K562 (cell line): ENCODE data around the gene TMEM128. TPM values are rescaled to one million over a fixed set of nuclear protein-coding genes. Genes with fewer than 3 reads are reported as not detected.

Source experiments
- ARID4B ChIP-seq: sonication (generic); formaldehyde crosslinking; IDR thresholded peaks from 2 replicates; pipeline ENCODE4 v1.8.0; 2022; ENCODE audit warnings: mild to moderate bottlenecking, missing genetic modification reagents
- DNMT1 ChIP-seq: fragments of 450-650 bp; IDR thresholded peaks from 2 replicates; pipeline ENCODE4 v1.6.1; 2016; ENCODE audit warnings: antibody characterized with exemption, mild to moderate bottlenecking
- FOXO4 ChIP-seq: fragments of 450-650 bp; formaldehyde crosslinking; IDR thresholded peaks from 2 replicates; pipeline ENCODE4 v1.4.0; 2020; ENCODE audit warnings: mild to moderate bottlenecking, moderate library complexity
- HINFP ChIP-seq: fragments of 450-650 bp; conservative IDR thresholded peaks from 2 replicates; pipeline ENCODE4 v1.6.1; 2016; ENCODE audit warnings: missing genetic modification characterization, low read depth, mild to moderate bottlenecking, control low read depth, missing compliant biosample characterization
- KDM5B ChIP-seq: fragments of 200-600 bp; sonication (generic); IDR thresholded peaks from 2 replicates; pipeline ENCODE4 v1.6.1; 2012; ENCODE audit warnings: low read depth, mild to moderate bottlenecking, moderate library complexity, low read length, control low read depth, inconsistent platforms; ENCODE audit not compliant: insufficient replicate concordance
- NFATC3 ChIP-seq: fragments of 450-650 bp; IDR thresholded peaks from 2 replicates; pipeline ENCODE4 v1.6.1; 2017; ENCODE audit warnings: mild to moderate bottlenecking
- PHF20 ChIP-seq: fragments of 450-650 bp; IDR thresholded peaks from 2 replicates; pipeline ENCODE4 v1.6.1; 2018; ENCODE audit not compliant: partially characterized antibody
- POLR2AphosphoS5 ChIP-seq: IDR thresholded peaks from 2 replicates; pipeline ENCODE4 v1.6.1; 2011; ENCODE audit warnings: mild to moderate bottlenecking, low read depth, low read length, moderate library complexity; ENCODE audit not compliant: control insufficient read depth, insufficient read depth
- RAD21 ChIP-seq, 2 experiments: fragments of 250-450 bp in 1 of 2; fragments of 450-650 bp in 1 of 2; sonication (Bioruptor Pico) in 1 of 2; formaldehyde crosslinking in 1 of 2; IDR thresholded peaks in 1 of 2; conservative IDR thresholded peaks in 1 of 2; 2 replicates each; pipeline versions ENCODE4 v1.4.0 to v1.8.0; 2020 to 2022; ENCODE audit warnings: mild to moderate bottlenecking in 2 of 2, moderate library complexity in 1 of 2
- SMAD4 ChIP-seq: fragments of 250-450 bp; sonication (Bioruptor Pico); conservative IDR thresholded peaks from 2 replicates; pipeline ENCODE4 v1.8.0; 2021; ENCODE audit warnings: inconsistent platforms, mild to moderate bottlenecking, moderate library complexity
- WHSC1 ChIP-seq: IDR thresholded peaks from one replicate; pipeline ENCODE4 v1.6.1; 2012; ENCODE audit warnings: low read length, control low read depth, inconsistent platforms
- ZC3H11A ChIP-seq: IDR thresholded peaks from 2 replicates; pipeline ENCODE4 v1.6.1; 2012; ENCODE audit warnings: low read depth, low read length, improper control_type of control experiment
- ZNF24 ChIP-seq: fragments of 450-650 bp; IDR thresholded peaks from 2 replicates; pipeline ENCODE4 v1.6.1; 2016
- ZNF3 ChIP-seq: fragments of 250-450 bp; sonication (Bioruptor Pico); IDR thresholded peaks from 2 replicates; pipeline ENCODE4 v1.5.0; 2021; ENCODE audit warnings: mild to moderate bottlenecking, moderate library complexity
- polyA plus RNA-seq, 8 experiments: library from polyadenylated mRNA; depleted of rRNA in 4 of 8; stranded (reverse) in 5 of 8; unstranded in 3 of 8; fragments of >200 nt; fragmentation: Nextera tagmentation in 2 of 8; fragmentation: Illumina TruSeq in 1 of 8; extraction: Ambion mirVana in 2 of 8; extraction: Trizol in 1 of 8; gene quantifications; 2 replicates each; pipeline versions ENCODE4 v1.2.1 to v1.2.3, GENCODE V29; 2011 to 2014; ENCODE audit warnings: inconsistent platforms in 1 of 8, missing spikeins in 1 of 8
- total RNA-seq, 7 experiments: library from RNA; depleted of rRNA in 6 of 7; stranded (reverse); fragments of >200 nt in 6 of 7; fragmentation: Illumina TruSeq in 2 of 7; extraction: Trizol in 2 of 7; gene quantifications; 2 replicates each; pipeline versions ENCODE4 v1.2.1 to v1.2.3, GENCODE V29; 2011 to 2021; ENCODE audit warnings: low replicate concordance in 1 of 7
- TF ChIP-seq, protein P1 (sequence below): fragments of 250-450 bp; sonication (Bioruptor Pico); IDR thresholded peaks from 2 replicates; pipeline ENCODE4 v1.8.0; 2021; ENCODE audit warnings: mild to moderate bottlenecking, moderate library complexity
- TF ChIP-seq, protein P2 (sequence below): IDR thresholded peaks from 2 replicates; pipeline ENCODE4 v1.6.1; 2016; ENCODE audit warnings: missing genetic modification characterization, missing compliant biosample characterization

TMEM128 gene
- total and polyA plus RNA-seq, 9 of the 15 experiments (the other 6 are each of a cell fraction or from before 2014, with no cell fraction given) = 9.1 to 40.0 (median 14.3) TPM

GRCh38 chr4:4248029-4248884 is at the start of gene TMEM128 (continued):
- no peak for TF ChIP-seq FOXO4 (CRISPR knock-in tag)
- 0 out of 2 replicates have a peak, but pooled peaks have one; percentile 67 for TF ChIP-seq ZNF24
- no peak for TF ChIP-seq ZNF3 (CRISPR knock-in tag)
- no peak for TF ChIP-seq WHSC1
- TF ChIP-seq KDM5B = peak; percentile 90
- TF ChIP-seq, protein P1, sequence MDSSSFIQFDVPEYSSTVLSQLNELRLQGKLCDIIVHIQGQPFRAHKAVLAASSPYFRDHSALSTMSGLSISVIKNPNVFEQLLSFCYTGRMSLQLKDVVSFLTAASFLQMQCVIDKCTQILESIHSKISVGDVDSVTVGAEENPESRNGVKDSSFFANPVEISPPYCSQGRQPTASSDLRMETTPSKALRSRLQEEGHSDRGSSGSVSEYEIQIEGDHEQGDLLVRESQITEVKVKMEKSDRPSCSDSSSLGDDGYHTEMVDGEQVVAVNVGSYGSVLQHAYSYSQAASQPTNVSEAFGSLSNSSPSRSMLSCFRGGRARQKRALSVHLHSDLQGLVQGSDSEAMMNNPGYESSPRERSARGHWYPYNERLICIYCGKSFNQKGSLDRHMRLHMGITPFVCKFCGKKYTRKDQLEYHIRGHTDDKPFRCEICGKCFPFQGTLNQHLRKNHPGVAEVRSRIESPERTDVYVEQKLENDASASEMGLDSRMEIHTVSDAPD (CRISPR knock-in tag) = no peak
- peak; percentile 92 for TF ChIP-seq HINFP (tag)
- TF ChIP-seq PHF20 = peak; percentile 99
- peak; percentile 94 for TF ChIP-seq ZC3H11A
- TF ChIP-seq RAD21 (CRISPR knock-in tag; conservative IDR thresholded peaks at IDR 0.05 in 1 of 2, IDR thresholded peaks at IDR 0.05 in 1 of 2) = 0 out of 4 replicates have a peak, but pooled peaks have one; percentile 2 to 9
- TF ChIP-seq POLR2AphosphoS5 = peak; percentile 92
- TF ChIP-seq, protein P2, sequence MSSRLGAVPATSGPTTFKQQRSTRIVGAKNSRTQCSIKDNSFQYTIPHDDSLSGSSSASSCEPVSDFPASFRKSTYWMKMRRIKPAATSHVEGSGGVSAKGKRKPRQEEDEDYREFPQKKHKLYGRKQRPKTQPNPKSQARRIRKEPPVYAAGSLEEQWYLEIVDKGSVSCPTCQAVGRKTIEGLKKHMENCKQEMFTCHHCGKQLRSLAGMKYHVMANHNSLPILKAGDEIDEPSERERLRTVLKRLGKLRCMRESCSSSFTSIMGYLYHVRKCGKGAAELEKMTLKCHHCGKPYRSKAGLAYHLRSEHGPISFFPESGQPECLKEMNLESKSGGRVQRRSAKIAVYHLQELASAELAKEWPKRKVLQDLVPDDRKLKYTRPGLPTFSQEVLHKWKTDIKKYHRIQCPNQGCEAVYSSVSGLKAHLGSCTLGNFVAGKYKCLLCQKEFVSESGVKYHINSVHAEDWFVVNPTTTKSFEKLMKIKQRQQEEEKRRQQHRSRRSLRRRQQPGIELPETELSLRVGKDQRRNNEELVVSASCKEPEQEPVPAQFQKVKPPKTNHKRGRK (tag) = no peak
- TF ChIP-seq ARID4B = peak; percentile 74; the same call in 1 of the 2 replicates
- TF ChIP-seq SMAD4 = peak; percentile 62; the same call in 1 of the 2 replicates
- TF ChIP-seq DNMT1 = no peak
- no peak for TF ChIP-seq NFATC3
